ENCODE results near the gene EIF3K. TPM values are rescaled to one million over a fixed set of nuclear protein-coding genes. Genes with fewer than 3 reads are reported as not detected.

Gene EIF3K
- total and polyA plus RNA-seq, 2 of the 8 experiments (the other 6 are each of a cell fraction or from before 2014, with no cell fraction given): 329 to 937 TPM

GRCh38 chr19:38587562-38587961 lies 31.4 kb upstream of the EIF3K start:
- H3K14ac ChIP-seq (ENCODE audit: insufficient read length): no peak overlapping the region

More at GRCh38 chr19:38587562-38587961, 31.4 kb upstream of the EIF3K start:
- Histone ChIP-seq H2BK20ac (ENCODE audit: low read length) (no peak overlapping the region), H3K9ac (replicated peaks in 1 of 4; ENCODE audit: extremely low read depth in 1 of 4, low read depth in 3 of 4, low read length in 3 of 4) (no peak overlapping the region), H2BK15ac (ENCODE audit: low read length) (no peak overlapping the region), H2AFZ (ENCODE audit: low read length) (no peak overlapping the region), H3K4me2 (ENCODE audit: insufficient read depth in 1 of 2, low read depth in 2 of 2, low read length in 2 of 2) (no peak overlapping the region), H3K4me3 (ENCODE audit: extremely low read depth in 1 of 4, insufficient read depth in 2 of 4, low read depth in 3 of 4, low read length in 4 of 4) (no peak overlapping the region), H3K23me2 (ENCODE audit: low read depth, low read length) (no peaks in the 10 kb centered on the region), H4K91ac (replicated peaks; ENCODE audit: insufficient read length, low read length) (no peak overlapping the region), H3K4me1 (replicated peaks in 1 of 4; ENCODE audit: control insufficient read depth in 3 of 4, insufficient read depth in 4 of 4, low read length in 3 of 4) (no peaks in the 10 kb centered on the region), H3K79me1 (ENCODE audit: low read depth, low read length) (no peaks in the 10 kb centered on the region), H2BK5ac (ENCODE audit: low read depth, low read length) (no peak overlapping the region), H3K4ac (replicated peaks; ENCODE audit: insufficient read length, low read depth, low read length) (no peak overlapping the region), H3K79me2 (ENCODE audit: control insufficient read depth in 1 of 2, insufficient read depth in 2 of 2, low read length in 2 of 2) (no peaks in the 10 kb centered on the region), H3K27ac (ENCODE audit: low read depth, low read length) (no peak overlapping the region), H2BK120ac (replicated peaks; ENCODE audit: low read depth, low read length) (no peak overlapping the region), H3K9me3 (ENCODE audit: insufficient read depth in 2 of 2, low read depth in 1 of 2, low read length in 1 of 2) (no peaks in the 10 kb centered on the region), H3K27me3 (replicated peaks in 1 of 4; ENCODE audit: control insufficient read depth in 3 of 4, extremely low read depth in 1 of 4, insufficient read depth in 3 of 4, low read length in 3 of 4) (no peaks in the 10 kb centered on the region), H3K18ac (ENCODE audit: extremely low read depth, low read length) (no peak overlapping the region), H4K5ac (ENCODE audit: insufficient read length, low read depth, low read length) (no peak overlapping the region), H2BK12ac (ENCODE audit: low read depth, low read length) (no peak overlapping the region), H4K8ac (ENCODE audit: extremely low read depth, insufficient read depth, low read length) (no peak overlapping the region), H2AK5ac (ENCODE audit: low read depth, low read length) (no peak overlapping the region), H3K23ac (ENCODE audit: insufficient read length) (no peak overlapping the region), H4K20me1 (replicated peaks in 1 of 2; ENCODE audit: control insufficient read depth in 1 of 2, insufficient read depth in 2 of 2, low read length in 2 of 2) (no peaks in the 10 kb centered on the region), H3K56ac (replicated peaks; ENCODE audit: insufficient read length, low read depth, low read length) (no peak overlapping the region), H3K36me3 (ENCODE audit: control insufficient read depth in 2 of 4, insufficient read depth in 4 of 4, low read length in 3 of 4) (peaks cover 0 to 12% (median 0%) of the 10 kb centered on the region in 4 experiments; a peak in 4 of 8 replicates)
- FAIRE-seq (no peak), DNase-seq (ENCODE audit: low read depth in 1 of 2, low spot score in 2 of 2) (no peak)
- CTCF ChIA-PET (ENCODE audit: partially characterized antibody): interaction anchor here (1.7 kb wide), 1 partner anchor 18 kb away, joined by 4 read pairs; no protein-coding TSS in a partner anchor
- TF ChIP-seq SAP30 (IDR thresholded peaks at IDR 0.05; ENCODE audit: insufficient read depth, insufficient replicate concordance, low read length): no peak
- no peak for TF ChIP-seq EGR1 (IDR thresholded peaks at IDR 0.05; ENCODE audit: borderline replicate concordance, low read depth, low read length)
- 74% methylated on average over 2 of the region's 2 CpGs; no CpG with 5 or more reads in 1 of the 2 experiments for WGBS, 2 experiments (ENCODE audit: extremely low coverage in 1 of 2, insufficient coverage in 1 of 2, insufficient read length in 1 of 2, insufficient replicate concordance in 2 of 2, low coverage in 1 of 2, low lambda C conversion rate in 2 of 2, missing lambda C conversion rate in 1 of 2)
- POLR2A ChIA-PET (ENCODE audit: partially characterized antibody): no interaction called here

Data from H1 (cell line).